Neural cell (in vitro differentiated cells): ENCODE measurements around the gene NCDN. TPM values are rescaled to one million over a fixed set of nuclear protein-coding genes. Genes with fewer than 3 reads are reported as not detected.

ENCODE experiments used
- H2AFZ ChIP-seq: fragments of 200-600, 300-800 bp; sonication (generic), shearing (Covaris generic); 2 replicates; pipeline ENCODE4 v1.6.0; 2014; ENCODE audit warnings: low read depth, mild to moderate bottlenecking, antibody characterized with exemption, low read length, moderate library complexity
- H3F3A ChIP-seq: fragments of 200-600 bp; shearing (Covaris generic); 2 replicates; pipeline ENCODE4 v1.6.1; 2016; ENCODE audit warnings: mild to moderate bottlenecking, moderate library complexity, mixed read lengths, antibody characterized with exemption, low read length; ENCODE audit not compliant: insufficient read depth, poor library complexity, severe bottlenecking
- H3K27ac ChIP-seq: fragments of 200-600, 300-800 bp; sonication (generic), shearing (Covaris generic); 2 replicates; pipeline ENCODE4 v1.5.1; 2014; ENCODE audit warnings: mild to moderate bottlenecking, low read length, moderate library complexity
- H3K27me3 ChIP-seq: fragments of 300-800, 200-600 bp; sonication (generic), shearing (Covaris generic); 2 replicates; pipeline ENCODE4 v1.6.0; 2014; ENCODE audit warnings: mild to moderate bottlenecking, low read depth, low read length, moderate library complexity; ENCODE audit not compliant: insufficient read depth
- H3K36me3 ChIP-seq: fragments of 300-800, 200-600 bp; sonication (generic), shearing (Covaris generic); 2 replicates; pipeline ENCODE4 v1.5.1; 2014; ENCODE audit warnings: mild to moderate bottlenecking, antibody characterized with exemption, low read length, moderate library complexity; ENCODE audit not compliant: insufficient read depth
- H3K4me2 ChIP-seq: fragments of 300-800, 200-600 bp; sonication (generic), shearing (Covaris generic); 2 replicates; pipeline ENCODE4 v1.6.0; 2014; ENCODE audit warnings: mild to moderate bottlenecking, low read length
- H3K4me3 ChIP-seq: fragments of 300-800, 200-600 bp; sonication (generic), shearing (Covaris generic); 2 replicates; pipeline ENCODE4 v1.5.1; 2014; ENCODE audit warnings: mild to moderate bottlenecking, low read length, moderate library complexity
- H3K79me2 ChIP-seq: fragments of 200-600 bp; shearing (Covaris generic); replicated peaks from 2 replicates; pipeline ENCODE4 v1.6.0; 2014; ENCODE audit warnings: mild to moderate bottlenecking, low read length, moderate library complexity; ENCODE audit not compliant: insufficient read depth
- H3K9ac ChIP-seq: fragments of 300-800, 200-600 bp; sonication (generic), shearing (Covaris generic); 2 replicates; pipeline ENCODE4 v1.6.1; 2016; ENCODE audit warnings: mild to moderate bottlenecking, low read length, mixed read lengths
- H3K9me2 ChIP-seq: fragments of 200-600 bp; shearing (Covaris generic); 2 replicates; pipeline ENCODE4 v1.6.1; 2016; ENCODE audit warnings: mild to moderate bottlenecking, low read length, mixed read lengths; ENCODE audit not compliant: insufficient read depth
- H3K9me3 ChIP-seq: fragments of 200-600, 300-800 bp; sonication (generic), shearing (Covaris generic); 2 replicates; pipeline ENCODE4 v1.6.1; 2016; ENCODE audit warnings: mild to moderate bottlenecking, mixed run types, low read length, moderate library complexity, mixed read lengths
- H4K20me1 ChIP-seq: fragments of 200-600 bp; shearing (Covaris generic); 2 replicates; pipeline ENCODE4 v1.6.1; 2016; ENCODE audit warnings: mild to moderate bottlenecking, mixed run types; ENCODE audit not compliant: insufficient read depth
- CTCF ChIP-seq: fragments of 450-650 bp; IDR thresholded peaks from 2 replicates; pipeline ENCODE4 v1.5.1; 2014; ENCODE audit warnings: antibody characterized with exemption, mild to moderate bottlenecking, moderate library complexity; ENCODE audit not compliant: poor library complexity, severe bottlenecking
- EP300 ChIP-seq: fragments of 450-650 bp; conservative IDR thresholded peaks from 2 replicates; pipeline ENCODE4 v1.6.1; 2014; ENCODE audit warnings: antibody characterized with exemption, mild to moderate bottlenecking, moderate library complexity; ENCODE audit not compliant: poor library complexity, severe bottlenecking
- EZH2 ChIP-seq: fragments of 200-600, 300-800 bp; shearing (Covaris generic), sonication (generic); IDR thresholded peaks from 2 replicates; pipeline ENCODE4 v1.6.1; 2014; ENCODE audit warnings: antibody characterized with exemption, low read length, borderline replicate concordance, mild to moderate bottlenecking; ENCODE audit not compliant: insufficient read depth, poor library complexity, severe bottlenecking
- MXI1 ChIP-seq: fragments of 450-650 bp; conservative IDR thresholded peaks from 2 replicates; pipeline ENCODE4 v1.6.1; 2014; ENCODE audit warnings: antibody characterized with exemption, mild to moderate bottlenecking; ENCODE audit not compliant: poor library complexity, severe bottlenecking
- POLR2AphosphoS5 ChIP-seq: IDR thresholded peaks from 2 replicates; pipeline ENCODE4 v1.6.1; 2012
- RAD21 ChIP-seq: fragments of 450-650 bp; conservative IDR thresholded peaks from 2 replicates; pipeline ENCODE4 v1.6.1; 2014; ENCODE audit warnings: antibody characterized with exemption, mild to moderate bottlenecking, moderate library complexity
- REST ChIP-seq: IDR thresholded peaks from 2 replicates; pipeline ENCODE4 v1.6.1; 2012; ENCODE audit warnings: borderline replicate concordance
- SMC3 ChIP-seq: fragments of 450-650 bp; conservative IDR thresholded peaks from 2 replicates; pipeline ENCODE4 v1.6.1; 2014; ENCODE audit warnings: antibody characterized with exemption, mild to moderate bottlenecking, moderate library complexity; ENCODE audit not compliant: poor library complexity
- TAF1 ChIP-seq: IDR thresholded peaks from 2 replicates; pipeline ENCODE4 v1.6.1; 2012; ENCODE audit warnings: low read depth
- polyA plus RNA-seq: library from polyadenylated mRNA; depleted of rRNA; stranded (reverse); fragments of >200 nt; gene quantifications from 2 replicates; pipeline ENCODE4 v1.2.3, GENCODE V29; 2014

Gene NCDN
- polyA plus RNA-seq, 1 donor from 2014 or later, result 66.1 TPM

DNA sequence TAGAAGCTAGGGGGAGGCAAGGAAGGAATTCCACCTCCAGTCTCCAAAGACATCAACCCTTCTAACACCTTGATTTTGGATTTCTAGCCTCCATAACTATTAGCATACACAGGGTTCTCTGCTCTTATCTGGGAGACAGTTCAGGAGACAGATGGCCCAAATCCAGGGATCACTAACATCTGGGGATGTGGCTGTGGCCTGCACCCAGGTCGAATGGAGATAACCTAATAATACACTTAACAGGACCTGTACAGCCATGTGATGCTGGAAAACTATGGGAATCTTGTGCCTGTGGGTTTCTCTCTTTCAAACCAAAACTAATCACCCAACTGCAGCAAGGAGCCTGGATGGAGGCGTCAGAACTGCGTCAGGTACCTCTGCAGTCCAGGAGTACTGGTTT is 48.0 kb upstream of the NCDN start:
- Histone ChIP-seq H3F3A (no peaks in the 10 kb centered on the region), H3K9me2 (no peaks in the 10 kb centered on the region), H3K4me2 (no peak overlapping the region), H2AFZ (no peak overlapping the region), H3K79me2 (peaks cover 11% of the 10 kb centered on the region), H3K27ac (no peak overlapping the region), H4K20me1 (no peaks in the 10 kb centered on the region), H3K36me3 (no peaks in the 10 kb centered on the region), H3K9ac (no peak overlapping the region), H3K27me3 (no peaks in the 10 kb centered on the region), H3K4me3 (no peak overlapping the region), H3K9me3 (no peaks in the 10 kb centered on the region)
- TF ChIP-seq MXI1, result no peak
- no peak for TF ChIP-seq TAF1
- TF ChIP-seq POLR2AphosphoS5, result no peak
- no peak for TF ChIP-seq SMC3
- no peak for TF ChIP-seq EZH2
- TF ChIP-seq EP300, result no peak
- TF ChIP-seq CTCF, result no peak
- TF ChIP-seq RAD21, result no peak
- TF ChIP-seq REST, result no peak

- TF ChIP-seq EZH2 (no peak), REST (no peak), CTCF (no peak), EP300 (no peak), MXI1 (no peak), RAD21 (no peak), POLR2AphosphoS5 (no peak), TAF1 (no peak), SMC3 (no peak)
- no peaks in the 10 kb centered on the region for H3K9me2 ChIP-seq
- no peak overlapping the region for H3K27ac ChIP-seq
- no peaks in the 10 kb centered on the region for H3F3A ChIP-seq
- H3K9ac ChIP-seq, result no peak overlapping the region
- H3K4me2 ChIP-seq, result no peak overlapping the region
- H4K20me1 ChIP-seq, result no peaks in the 10 kb centered on the region
- H3K79me2 ChIP-seq, result peaks cover 11% of the 10 kb centered on the region
- H3K27me3 ChIP-seq, result no peaks in the 10 kb centered on the region
- no peaks in the 10 kb centered on the region for H3K36me3 ChIP-seq
- H3K4me3 ChIP-seq, result no peak overlapping the region
- no peak overlapping the region for H2AFZ ChIP-seq
- no peaks in the 10 kb centered on the region for H3K9me3 ChIP-seq
These were observed 46.3 kb upstream of the NCDN start for GRCh38 chr1:35511305-35511704.
